Breast epithelium (tissue), 3 donors: ENCODE measurements around the gene OSBPL1A.

Source experiments
- POLR2A ChIP-seq: fragments of 450-650 bp; IDR thresholded peaks from one replicate; pipeline ENCODE4 v1.6.1; 2016; ENCODE audit warnings: antibody characterized with exemption, mild to moderate bottlenecking, moderate library complexity
- POLR2AphosphoS5 ChIP-seq, 3 donors: sonication (generic); formaldehyde crosslinking; IDR thresholded peaks; one replicate each; pipeline ENCODE4 v1.6.1; 2017; ENCODE audit warnings: antibody characterized with exemption in 3 of 3
- TF ChIP-seq, protein P1 (sequence below), 3 donors: fragments of 450-650 bp; IDR thresholded peaks; one replicate each; pipeline ENCODE4 v1.5.1; 2016 to 2017; ENCODE audit warnings: antibody characterized with exemption in 3 of 3, mild to moderate bottlenecking in 3 of 3, moderate library complexity in 3 of 3

DNA sequence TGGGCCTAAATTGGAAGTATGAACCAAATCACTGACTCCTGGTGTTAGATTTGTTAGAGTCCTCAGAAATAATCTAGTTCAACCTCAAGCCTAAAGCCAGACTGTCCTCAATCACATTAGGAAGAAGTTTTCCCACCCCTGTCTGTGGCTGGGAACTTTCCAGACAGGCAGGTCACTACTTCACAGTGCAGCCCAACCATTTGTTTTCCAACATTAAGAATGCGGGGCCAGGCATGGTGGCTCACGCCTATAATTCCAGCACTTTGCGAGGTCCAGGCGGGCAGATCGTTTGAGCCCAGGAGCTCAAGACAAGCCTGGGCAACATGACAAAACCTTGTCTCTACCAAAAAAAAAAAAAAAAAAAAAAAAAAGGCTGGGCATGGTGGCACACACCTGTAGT is 5.5 kb upstream of the OSBPL1A start:
- TF ChIP-seq, protein P1, sequence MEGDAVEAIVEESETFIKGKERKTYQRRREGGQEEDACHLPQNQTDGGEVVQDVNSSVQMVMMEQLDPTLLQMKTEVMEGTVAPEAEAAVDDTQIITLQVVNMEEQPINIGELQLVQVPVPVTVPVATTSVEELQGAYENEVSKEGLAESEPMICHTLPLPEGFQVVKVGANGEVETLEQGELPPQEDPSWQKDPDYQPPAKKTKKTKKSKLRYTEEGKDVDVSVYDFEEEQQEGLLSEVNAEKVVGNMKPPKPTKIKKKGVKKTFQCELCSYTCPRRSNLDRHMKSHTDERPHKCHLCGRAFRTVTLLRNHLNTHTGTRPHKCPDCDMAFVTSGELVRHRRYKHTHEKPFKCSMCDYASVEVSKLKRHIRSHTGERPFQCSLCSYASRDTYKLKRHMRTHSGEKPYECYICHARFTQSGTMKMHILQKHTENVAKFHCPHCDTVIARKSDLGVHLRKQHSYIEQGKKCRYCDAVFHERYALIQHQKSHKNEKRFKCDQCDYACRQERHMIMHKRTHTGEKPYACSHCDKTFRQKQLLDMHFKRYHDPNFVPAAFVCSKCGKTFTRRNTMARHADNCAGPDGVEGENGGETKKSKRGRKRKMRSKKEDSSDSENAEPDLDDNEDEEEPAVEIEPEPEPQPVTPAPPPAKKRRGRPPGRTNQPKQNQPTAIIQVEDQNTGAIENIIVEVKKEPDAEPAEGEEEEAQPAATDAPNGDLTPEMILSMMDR (IDR thresholded peaks at IDR 0.05), result no peak
- TF ChIP-seq POLR2A, result no peak
- TF ChIP-seq POLR2AphosphoS5 (IDR thresholded peaks at IDR 0.05), result no peak
